SU-DHL-6 (cell line): Measurements from ENCODE around the gene THG1L.

Experiments
- H2AFZ ChIP-seq: fragments of 200-600 bp; sonication (generic); 2 replicates; pipeline ENCODE4 v1.6.1; 2014; ENCODE audit warnings: low read depth, mild to moderate bottlenecking, moderate library complexity, mixed read lengths, antibody characterized with exemption, low read length; ENCODE audit not compliant: severe bottlenecking
- H3F3A ChIP-seq: fragments of 200-600 bp; shearing (Covaris generic); 2 replicates; pipeline ENCODE4 v1.6.0; 2016; ENCODE audit warnings: antibody characterized with exemption, mild to moderate bottlenecking; ENCODE audit not compliant: insufficient read depth
- H3K27ac ChIP-seq: fragments of 200-600 bp; sonication (generic); 2 replicates; pipeline ENCODE4 v1.5.1; 2016; ENCODE audit warnings: low read depth, mild to moderate bottlenecking, low read length, moderate library complexity, mixed read lengths
- H3K27me3 ChIP-seq: fragments of 200-600 bp; sonication (generic), shearing (Covaris generic); 2 replicates; pipeline ENCODE4 v1.6.0; 2014; ENCODE audit warnings: mild to moderate bottlenecking, low read length
- H3K36me3 ChIP-seq: fragments of 200-600 bp; sonication (generic); 2 replicates; pipeline ENCODE4 v1.6.1; 2014; ENCODE audit warnings: mild to moderate bottlenecking, low read length, mixed read lengths
- H3K4me2 ChIP-seq: fragments of 300-600, 200-600 bp; shearing (Covaris generic), sonication (generic); 2 replicates; pipeline ENCODE4 v1.6.0; 2014; ENCODE audit warnings: low read length, low read depth, mild to moderate bottlenecking; ENCODE audit not compliant: poor library complexity, severe bottlenecking
- H3K4me3 ChIP-seq: fragments of 200-600 bp; sonication (generic); 2 replicates; pipeline ENCODE4 v1.5.1; 2014; ENCODE audit warnings: antibody characterized with exemption, low read length, mild to moderate bottlenecking, mixed read lengths; ENCODE audit not compliant: insufficient read depth, poor library complexity, severe bottlenecking
- H3K79me2 ChIP-seq: fragments of 200-600 bp; sonication (generic); 2 replicates; pipeline ENCODE4 v1.6.1; 2014; ENCODE audit warnings: mild to moderate bottlenecking, low read length, moderate library complexity; ENCODE audit not compliant: insufficient read depth
- H3K9ac ChIP-seq: fragments of 200-600 bp; sonication (generic); 2 replicates; pipeline ENCODE4 v1.7.0; 2014; ENCODE audit warnings: mild to moderate bottlenecking, low read length
- H3K9me2 ChIP-seq: fragments of 200-600 bp; sonication (generic); replicated peaks from 2 replicates; pipeline ENCODE4 v1.6.1; 2014; ENCODE audit warnings: low read length; ENCODE audit not compliant: insufficient read depth
- H3K9me3 ChIP-seq: fragments of 200-600 bp; sonication (generic); 2 replicates; pipeline ENCODE4 v1.6.1; 2014; ENCODE audit warnings: low read length, mixed read lengths; ENCODE audit not compliant: insufficient read depth
- H4K20me1 ChIP-seq: fragments of 200-600 bp; sonication (generic); 2 replicates; pipeline ENCODE4 v1.6.1; 2014; ENCODE audit warnings: low read depth, mild to moderate bottlenecking, antibody characterized with exemption, low read length, moderate library complexity, mixed read lengths
- EZH2phosphoT487 ChIP-seq: fragments of 200-600 bp; sonication (generic), shearing (Covaris generic); conservative IDR thresholded peaks from 2 replicates; pipeline ENCODE4 v1.6.1; 2018; ENCODE audit warnings: mild to moderate bottlenecking, antibody characterized with exemption, low read length, moderate library complexity, mixed read lengths
- TF ChIP-seq, protein P1 (sequence below): fragments of 200-600 bp; sonication (generic); IDR thresholded peaks from one replicate; pipeline ENCODE4 v1.5.1; 2017; ENCODE audit warnings: antibody characterized with exemption, mild to moderate bottlenecking, low read length, moderate library complexity; ENCODE audit not compliant: insufficient read depth, poor library complexity, severe bottlenecking

THG1L gene

DNA sequence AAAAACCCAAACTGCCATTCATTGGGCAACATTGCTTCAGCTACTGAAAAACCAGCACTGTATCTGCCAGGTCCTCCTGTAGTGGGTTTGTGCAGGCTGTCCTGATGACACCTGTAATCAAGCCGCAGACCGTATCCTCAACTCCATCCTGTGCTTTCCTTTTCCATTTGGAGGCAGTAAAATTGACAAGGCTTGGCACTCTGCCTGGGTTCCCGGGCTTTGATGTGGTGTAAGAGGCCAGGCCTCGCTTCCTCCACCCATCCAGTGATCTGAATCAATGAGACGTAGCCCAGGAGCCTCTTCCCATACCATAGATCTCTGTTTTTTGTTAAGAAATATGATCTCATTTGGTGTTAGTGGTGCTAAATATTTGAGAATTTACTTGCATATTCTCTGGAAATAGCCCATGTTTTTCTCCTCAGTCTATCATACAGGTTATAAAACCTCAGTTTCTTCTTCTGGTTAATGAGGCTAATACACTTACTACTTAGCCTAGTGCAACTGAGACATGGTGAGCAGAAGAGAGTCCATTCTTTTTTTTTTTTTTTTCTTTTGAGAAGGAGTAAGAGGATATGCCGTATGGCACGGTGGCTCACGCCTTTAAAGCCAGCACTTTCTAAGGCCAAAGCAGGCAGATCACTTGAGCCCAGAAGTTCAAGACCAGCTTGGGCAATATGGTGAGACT lies 47.0 kb downstream of the THG1L start:
- no peaks in the 10 kb centered on the region for H3K36me3 ChIP-seq
- no peaks in the 10 kb centered on the region for H3K9me3 ChIP-seq
- H4K20me1 ChIP-seq, result no peaks in the 10 kb centered on the region
- H3K9me2 ChIP-seq, result no peaks in the 10 kb centered on the region
- no peaks in the 10 kb centered on the region for H3F3A ChIP-seq
- no peak for TF ChIP-seq EZH2phosphoT487
- TF ChIP-seq, protein P1, sequence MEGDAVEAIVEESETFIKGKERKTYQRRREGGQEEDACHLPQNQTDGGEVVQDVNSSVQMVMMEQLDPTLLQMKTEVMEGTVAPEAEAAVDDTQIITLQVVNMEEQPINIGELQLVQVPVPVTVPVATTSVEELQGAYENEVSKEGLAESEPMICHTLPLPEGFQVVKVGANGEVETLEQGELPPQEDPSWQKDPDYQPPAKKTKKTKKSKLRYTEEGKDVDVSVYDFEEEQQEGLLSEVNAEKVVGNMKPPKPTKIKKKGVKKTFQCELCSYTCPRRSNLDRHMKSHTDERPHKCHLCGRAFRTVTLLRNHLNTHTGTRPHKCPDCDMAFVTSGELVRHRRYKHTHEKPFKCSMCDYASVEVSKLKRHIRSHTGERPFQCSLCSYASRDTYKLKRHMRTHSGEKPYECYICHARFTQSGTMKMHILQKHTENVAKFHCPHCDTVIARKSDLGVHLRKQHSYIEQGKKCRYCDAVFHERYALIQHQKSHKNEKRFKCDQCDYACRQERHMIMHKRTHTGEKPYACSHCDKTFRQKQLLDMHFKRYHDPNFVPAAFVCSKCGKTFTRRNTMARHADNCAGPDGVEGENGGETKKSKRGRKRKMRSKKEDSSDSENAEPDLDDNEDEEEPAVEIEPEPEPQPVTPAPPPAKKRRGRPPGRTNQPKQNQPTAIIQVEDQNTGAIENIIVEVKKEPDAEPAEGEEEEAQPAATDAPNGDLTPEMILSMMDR, result no peak
- H3K4me3 ChIP-seq, result no peak overlapping the region
- H2AFZ ChIP-seq, result no peak overlapping the region
- no peak overlapping the region for H3K9ac ChIP-seq
- H3K4me2 ChIP-seq, result no peak overlapping the region
- H3K27me3 ChIP-seq, result no peaks in the 10 kb centered on the region
- no peaks in the 10 kb centered on the region for H3K79me2 ChIP-seq
- no peak overlapping the region for H3K27ac ChIP-seq

DNA sequence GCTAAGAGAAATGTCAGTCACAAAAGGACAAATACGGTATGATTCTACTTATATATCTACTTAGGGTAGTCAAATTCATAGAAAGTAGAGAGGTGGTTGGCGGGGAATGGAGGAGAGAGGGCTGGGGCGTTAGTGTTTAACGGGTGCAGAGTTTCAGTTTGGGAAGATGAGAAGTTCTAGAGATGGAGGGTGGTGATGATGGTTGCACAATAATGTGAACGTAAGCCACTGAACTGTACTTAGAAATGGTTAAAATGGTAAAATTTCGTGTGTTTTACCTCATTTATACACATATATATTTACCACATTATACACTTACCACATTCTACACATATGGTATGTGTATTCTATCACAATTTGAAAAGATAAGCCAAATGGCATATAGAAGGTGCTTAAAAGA lies 48.0 kb downstream of the THG1L start:
- H3F3A ChIP-seq, result no peaks in the 10 kb centered on the region
- H3K4me2 ChIP-seq, result no peak overlapping the region
- no peaks in the 10 kb centered on the region for H3K9me2 ChIP-seq
- H3K9ac ChIP-seq, result no peak overlapping the region
- no peak overlapping the region for H3K27ac ChIP-seq
- H4K20me1 ChIP-seq, result no peaks in the 10 kb centered on the region
- no peak for TF ChIP-seq EZH2phosphoT487
- TF ChIP-seq, protein P1, result no peak
- no peak overlapping the region for H2AFZ ChIP-seq
- no peaks in the 10 kb centered on the region for H3K79me2 ChIP-seq
- H3K4me3 ChIP-seq, result no peak overlapping the region
- no peaks in the 10 kb centered on the region for H3K27me3 ChIP-seq
- no peaks in the 10 kb centered on the region for H3K9me3 ChIP-seq
- no peaks in the 10 kb centered on the region for H3K36me3 ChIP-seq

DNA sequence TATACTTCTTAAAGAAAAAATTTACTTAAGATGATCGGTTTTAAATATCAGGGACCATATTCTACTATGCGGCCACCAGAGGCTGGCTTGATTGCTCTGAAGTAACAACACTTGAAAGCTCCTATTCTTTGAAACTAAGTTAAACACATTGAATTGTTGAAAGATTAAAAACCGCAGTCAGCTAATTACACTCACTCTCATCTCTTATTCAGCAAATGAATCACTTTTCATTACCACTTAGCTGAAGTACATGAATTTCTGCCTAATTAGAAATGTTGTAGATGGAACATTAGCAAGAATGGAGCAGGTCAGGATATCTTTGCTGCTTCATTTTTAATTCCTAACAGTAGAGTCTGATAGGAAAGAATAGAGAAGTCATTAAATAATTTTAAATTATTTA lies 54.6 kb downstream of the THG1L start:
- Histone ChIP-seq H3F3A (0 out of 2 replicates have a peak, but pooled peaks cover 6% of the 10 kb centered on the region), H3K4me3 (no peak overlapping the region), H4K20me1 (no peaks in the 10 kb centered on the region), H3K36me3 (peaks cover 24% of the 10 kb centered on the region), H3K4me2 (no peak overlapping the region), H3K9ac (no peak overlapping the region), H3K27me3 (no peaks in the 10 kb centered on the region), H3K9me2 (no peaks in the 10 kb centered on the region), H3K27ac (no peak overlapping the region), H3K79me2 (no peaks in the 10 kb centered on the region), H2AFZ (no peak overlapping the region), H3K9me3 (no peaks in the 10 kb centered on the region)
- no peak for TF ChIP-seq EZH2phosphoT487
- TF ChIP-seq, protein P1, result no peak
